Panc1 (cell line): ENCODE measurements around the gene FTO. TPM values are rescaled to one million over a fixed set of nuclear protein-coding genes. Genes with fewer than 3 reads are reported as not detected.

Experiments used
- ATAC-seq: fragments of 200-7000 bp; cut with Tn5 transposase; 2 replicates; pipeline ENCODE4 v1.9.1; 2020; ENCODE audit warnings: mild to moderate bottlenecking, moderate library complexity
- BruUV-seq: library from RNA; stranded (reverse); fragments of 400-500 nt; replicated peaks from 2 replicates; lab custom pipeline; 2021; lab: Mats Ljungman, UMichigan
- CTCF ChIA-PET: fragments of 300-600 bp; sonication (Branson Sonifier 250); formaldehyde crosslinking; loops from one replicate; lab custom pipeline; 2022; ENCODE audit warnings: antibody characterized with exemption; lab: Charles Lee
- POLR2A ChIA-PET: fragments of 300-600 bp; sonication (Branson Sonifier 250); formaldehyde crosslinking; loops from one replicate; lab custom pipeline; 2022; ENCODE audit warnings: antibody characterized with exemption; lab: Charles Lee
- DNase-seq: peaks from one replicate; pipeline ENCODE4 v3.0.0-alpha.2; 2010; ENCODE audit warnings: low read depth, low spot score
- H3K27ac ChIP-seq: 2 replicates; pipeline ENCODE4 v1.5.1; 2011; ENCODE audit warnings: mild to moderate bottlenecking, low read length, inconsistent platforms
- H3K27me3 ChIP-seq: fragments of 200-500 bp; sonication (Bioruptor generic); 2 replicates; pipeline ENCODE4 v1.6.0; 2014; ENCODE audit warnings: low read length, inconsistent platforms; ENCODE audit not compliant: control insufficient read depth, insufficient read depth
- H3K36me3 ChIP-seq: fragments of 200-500 bp; sonication (Bioruptor generic); 2 replicates; pipeline ENCODE4 v1.5.1; 2014; ENCODE audit warnings: inconsistent platforms, mild to moderate bottlenecking, low read length, moderate library complexity; ENCODE audit not compliant: control insufficient read depth, insufficient read depth
- H3K4me1 ChIP-seq: 2 replicates; pipeline ENCODE4 v1.5.1; 2011; ENCODE audit warnings: inconsistent platforms, mild to moderate bottlenecking, low read length, moderate library complexity; ENCODE audit not compliant: control insufficient read depth, insufficient read depth
- H3K4me3 ChIP-seq, 2 experiments: 2 replicates each; pipeline ENCODE4 v1.5.1; 2011 to 2012; ENCODE audit warnings: low read depth in 2 of 2, low read length in 2 of 2, mild to moderate bottlenecking in 2 of 2, inconsistent platforms in 1 of 2, moderate library complexity in 1 of 2
- H3K9me3 ChIP-seq: fragments of 200-500 bp; sonication (Bioruptor generic); 2 replicates; pipeline ENCODE4 v1.5.1; 2014; ENCODE audit warnings: low read depth, mild to moderate bottlenecking, inconsistent platforms, low read length, moderate library complexity; ENCODE audit not compliant: control insufficient read depth, insufficient read depth
- POLR2AphosphoS5 ChIP-seq: IDR thresholded peaks from 2 replicates; pipeline ENCODE4 v1.6.1; 2012; ENCODE audit warnings: mild to moderate bottlenecking, low read depth, low read length, moderate library complexity
- REST ChIP-seq, 2 experiments: IDR thresholded peaks; 2 replicates each; pipeline ENCODE4 v1.6.1; 2011 to 2012; ENCODE audit warnings: low read depth in 2 of 2, control low read depth in 1 of 2, low read length in 1 of 2, mild to moderate bottlenecking in 1 of 2, moderate library complexity in 1 of 2; ENCODE audit not compliant: insufficient read depth in 1 of 2
- SIN3A ChIP-seq: IDR thresholded peaks from 2 replicates; pipeline ENCODE4 v1.6.1; 2012; ENCODE audit warnings: low read depth, mild to moderate bottlenecking, low read length, moderate library complexity, borderline replicate concordance; ENCODE audit not compliant: insufficient read depth
- TCF7L2 ChIP-seq: IDR thresholded peaks from 2 replicates; pipeline ENCODE4 v1.6.1; 2011; ENCODE audit warnings: mild to moderate bottlenecking, low read depth, low read length, inconsistent platforms
- in situ Hi-C: cut with HindIII; loops from 2 replicates; pipeline ENCODE4 v1.10.0; 2016; ENCODE audit warnings: low sequenced_read_pairs, low pct_unique_long_range_greater_than_20kb
- intact Hi-C: fragments of 100-400 bp; cut with micrococcal nuclease; formaldehyde crosslinking; loops from one replicate; pipeline ENCODE4 v1.10.0; 2022; ENCODE audit not compliant: unreplicated experiment
- total RNA-seq: library from RNA; stranded (reverse); gene quantifications from one replicate; pipeline ENCODE4 v1.2.1, GENCODE V29; 2021; ENCODE audit not compliant: unreplicated experiment
- TF ChIP-seq, protein P1 (sequence below): fragments of 450-650 bp; IDR thresholded peaks from 2 replicates; pipeline ENCODE4 v1.5.1; 2017; ENCODE audit warnings: mild to moderate bottlenecking

The FTO gene
- total RNA-seq, 1 experiment from 2014 or later: 38.2 TPM

GRCh38 chr16:54158986-54159385 lies 455.0 kb downstream of the FTO start:
- Histone ChIP-seq H3K4me3 (no peak overlapping the region), H3K4me1 (no peaks in the 10 kb centered on the region), H3K27me3 (no peaks in the 10 kb centered on the region), H3K9me3 (no peaks in the 10 kb centered on the region), H3K27ac (no peak overlapping the region), H3K36me3 (no peaks in the 10 kb centered on the region)
- CTCF ChIA-PET: interaction anchor here (0.6 kb wide), 1 partner anchor 611 kb away, joined by 6 read pairs; no protein-coding TSS in a partner anchor
- in situ Hi-C loops (no loop called here), intact Hi-C loops (no loop called here)
- POLR2A ChIA-PET: no interaction called here
- no TSS peak for BruUV-seq
- TF ChIP-seq, protein P1, sequence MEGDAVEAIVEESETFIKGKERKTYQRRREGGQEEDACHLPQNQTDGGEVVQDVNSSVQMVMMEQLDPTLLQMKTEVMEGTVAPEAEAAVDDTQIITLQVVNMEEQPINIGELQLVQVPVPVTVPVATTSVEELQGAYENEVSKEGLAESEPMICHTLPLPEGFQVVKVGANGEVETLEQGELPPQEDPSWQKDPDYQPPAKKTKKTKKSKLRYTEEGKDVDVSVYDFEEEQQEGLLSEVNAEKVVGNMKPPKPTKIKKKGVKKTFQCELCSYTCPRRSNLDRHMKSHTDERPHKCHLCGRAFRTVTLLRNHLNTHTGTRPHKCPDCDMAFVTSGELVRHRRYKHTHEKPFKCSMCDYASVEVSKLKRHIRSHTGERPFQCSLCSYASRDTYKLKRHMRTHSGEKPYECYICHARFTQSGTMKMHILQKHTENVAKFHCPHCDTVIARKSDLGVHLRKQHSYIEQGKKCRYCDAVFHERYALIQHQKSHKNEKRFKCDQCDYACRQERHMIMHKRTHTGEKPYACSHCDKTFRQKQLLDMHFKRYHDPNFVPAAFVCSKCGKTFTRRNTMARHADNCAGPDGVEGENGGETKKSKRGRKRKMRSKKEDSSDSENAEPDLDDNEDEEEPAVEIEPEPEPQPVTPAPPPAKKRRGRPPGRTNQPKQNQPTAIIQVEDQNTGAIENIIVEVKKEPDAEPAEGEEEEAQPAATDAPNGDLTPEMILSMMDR: no peak
- TF ChIP-seq REST (IDR thresholded peaks at IDR 0.05; ENCODE audit: insufficient read depth in 1 of 2, low read depth in 2 of 2, low read length in 1 of 2): no peak
- no peak for TF ChIP-seq TCF7L2
- TF ChIP-seq SIN3A: no peak
- TF ChIP-seq POLR2AphosphoS5: no peak
- no peak for ATAC-seq
- no peak for DNase-seq

GRCh38 chr16:54159490-54160080 lies 455.6 kb downstream of the FTO start:
- no TSS peak for BruUV-seq
- intact Hi-C loops: no loop called here
- in situ Hi-C loops: no loop called here
- ATAC-seq (no peak), DNase-seq (no peak)
- H3K36me3 ChIP-seq: no peaks in the 10 kb centered on the region
- H3K4me3 ChIP-seq: no peak overlapping the region
- TF ChIP-seq TCF7L2 (no peak), POLR2AphosphoS5 (no peak), SIN3A (no peak), REST (IDR thresholded peaks at IDR 0.05; ENCODE audit: insufficient read depth in 1 of 2, low read depth in 2 of 2, low read length in 1 of 2) (no peak)
- TF ChIP-seq, protein P1: no peak
- no peaks in the 10 kb centered on the region for H3K4me1 ChIP-seq
- no peaks in the 10 kb centered on the region for H3K27me3 ChIP-seq
- ChIA-PET POLR2A (no interaction called here), CTCF (interaction anchor here (0.6 kb wide), 1 partner anchor 610 kb away, joined by 6 read pairs; no protein-coding TSS in a partner anchor)
- H3K27ac ChIP-seq: no peak overlapping the region
- no peaks in the 10 kb centered on the region for H3K9me3 ChIP-seq
